Trophoblast cell (in vitro differentiated cells and primary cell): Measurements from ENCODE around the gene CHD1.

Experiments
- DNase-seq, 2 donors: peaks; one replicate each; pipeline ENCODE4 v3.0.0-alpha.2; 2016
- H2AFZ ChIP-seq: 2 replicates; pipeline ENCODE4 v1.6.1; 2013; ENCODE audit warnings: low read length, moderate library complexity, mild to moderate bottlenecking; ENCODE audit not compliant: insufficient read depth, poor library complexity
- H2AK5ac ChIP-seq: 2 replicates; pipeline ENCODE4 v1.6.1; 2013; ENCODE audit warnings: mild to moderate bottlenecking, low read length
- H2BK120ac ChIP-seq: 2 replicates; pipeline ENCODE4 v1.6.1; 2013; ENCODE audit warnings: low read length, mild to moderate bottlenecking, moderate library complexity; ENCODE audit not compliant: insufficient read depth, poor library complexity
- H2BK12ac ChIP-seq: 2 replicates; pipeline ENCODE4 v1.6.1; 2013; ENCODE audit warnings: mild to moderate bottlenecking, low read length, moderate library complexity
- H2BK5ac ChIP-seq: 2 replicates; pipeline ENCODE4 v1.6.1; 2013; ENCODE audit warnings: low read length, low read depth, moderate library complexity, mild to moderate bottlenecking; ENCODE audit not compliant: poor library complexity
- H3K14ac ChIP-seq: 2 replicates; pipeline ENCODE4 v1.6.1; 2013; ENCODE audit warnings: mild to moderate bottlenecking, low read length
- H3K18ac ChIP-seq: 2 replicates; pipeline ENCODE4 v1.6.1; 2013; ENCODE audit warnings: mild to moderate bottlenecking, low read length
- H3K23ac ChIP-seq: 2 replicates; pipeline ENCODE4 v1.6.1; 2013; ENCODE audit warnings: low read length
- H3K27ac ChIP-seq: 2 replicates; pipeline ENCODE4 v1.5.1; 2013; ENCODE audit warnings: low read depth, mild to moderate bottlenecking, inconsistent platforms, low read length, moderate library complexity
- H3K27me3 ChIP-seq: 2 replicates; pipeline ENCODE4 v1.6.1; 2013; ENCODE audit warnings: inconsistent platforms, mild to moderate bottlenecking, low read length, moderate library complexity; ENCODE audit not compliant: insufficient read depth
- H3K36me3 ChIP-seq, 2 experiments: 1 replicate in 1 of 2; 2 replicates in 1 of 2; pipeline ENCODE4 v1.6.1; 2013; ENCODE audit warnings: low read length in 2 of 2, mild to moderate bottlenecking in 2 of 2, moderate library complexity in 1 of 2; ENCODE audit not compliant: insufficient read depth in 2 of 2, control insufficient read depth in 1 of 2
- H3K4ac ChIP-seq: 2 replicates; pipeline ENCODE4 v1.6.1; 2013; ENCODE audit warnings: low read depth, mild to moderate bottlenecking, low read length, moderate library complexity
- H3K4me1 ChIP-seq, 2 experiments: 1 replicate in 1 of 2; 2 replicates in 1 of 2; pipeline ENCODE4 v1.6.1; 2013; ENCODE audit warnings: low read length in 2 of 2, mild to moderate bottlenecking in 2 of 2, moderate library complexity in 1 of 2; ENCODE audit not compliant: insufficient read depth in 2 of 2, control insufficient read depth in 1 of 2
- H3K4me2 ChIP-seq: 2 replicates; pipeline ENCODE4 v1.6.1; 2013; ENCODE audit warnings: inconsistent platforms, mild to moderate bottlenecking, low read length, moderate library complexity
- H3K4me3 ChIP-seq: 2 replicates; pipeline ENCODE4 v1.5.1; 2013; ENCODE audit warnings: mild to moderate bottlenecking, low read depth, low read length, inconsistent platforms
- H3K79me1 ChIP-seq: one replicate; pipeline ENCODE4 v1.6.1; 2013; ENCODE audit warnings: low read length
- H3K79me2 ChIP-seq: 2 replicates; pipeline ENCODE4 v1.6.1; 2013; ENCODE audit warnings: low read length, mild to moderate bottlenecking; ENCODE audit not compliant: control insufficient read depth, insufficient read depth, poor library complexity
- H3K9ac ChIP-seq: 2 replicates; pipeline ENCODE4 v1.6.1; 2013; ENCODE audit warnings: mild to moderate bottlenecking, low read length
- H3K9me3 ChIP-seq: 2 replicates; pipeline ENCODE4 v1.6.1; 2013; ENCODE audit warnings: low read depth, mild to moderate bottlenecking, control low read depth, inconsistent platforms, low read length; ENCODE audit not compliant: insufficient read depth
- H4K12ac ChIP-seq: 2 replicates; pipeline ENCODE4 v1.6.1; 2013; ENCODE audit warnings: low read depth, mild to moderate bottlenecking, low read length, moderate library complexity
- H4K8ac ChIP-seq: 2 replicates; pipeline ENCODE4 v1.6.1; 2013; ENCODE audit warnings: low read depth, mild to moderate bottlenecking, low read length, moderate library complexity
- H4K91ac ChIP-seq: one replicate; pipeline ENCODE4 v1.6.1; 2013; ENCODE audit warnings: low read depth, mild to moderate bottlenecking, low read length, moderate library complexity
- WGBS: extraction: QIAGEN DNeasy Blood & Tissue Kit; methylation state at CpG from one replicate; pipeline ENCODE4 v1.1.7; 2013; ENCODE audit warnings: missing lambda C conversion rate; ENCODE audit not compliant: insufficient read length, insufficient coverage; ENCODE audit errors: extremely low coverage; 5-methylcytosine and 5-hydroxymethylcytosine counted together

The CHD1 gene

DNA sequence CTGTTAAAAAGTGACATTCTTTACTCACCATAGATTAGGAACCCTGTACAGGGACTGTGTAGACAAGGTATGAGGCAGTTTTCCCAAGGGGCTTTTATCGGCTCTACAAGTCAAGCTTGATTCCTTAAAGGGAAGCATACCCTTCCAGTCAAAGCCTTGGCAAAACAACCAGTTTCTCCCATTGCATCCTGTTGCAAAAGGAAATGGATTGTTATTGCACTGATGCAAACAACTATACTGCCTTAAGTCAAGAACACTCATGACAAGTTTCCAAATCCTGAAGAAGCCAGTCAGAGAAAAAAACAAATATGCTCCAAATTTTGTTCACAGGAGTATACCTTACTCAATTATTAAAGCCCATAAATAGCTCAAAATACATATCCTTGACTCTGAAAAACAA, 87.9 kb downstream of the CHD1 start:
- Histone ChIP-seq H3K27ac (no peak overlapping the region), H2BK5ac (no peak overlapping the region), H3K9me3 (peaks cover 4% of the 10 kb centered on the region), H2AK5ac (no peak overlapping the region), H3K4me3 (no peak overlapping the region), H2BK12ac (no peak overlapping the region), H3K79me1 (peaks cover 1% of the 10 kb centered on the region), H2AFZ (no peak overlapping the region), H3K79me2 (no peaks in the 10 kb centered on the region), H2BK120ac (no peak overlapping the region), H3K4ac (no peak overlapping the region), H3K23ac (no peak overlapping the region), H3K18ac (no peak overlapping the region), H3K4me1 (peaks cover 0 to 1% of the 10 kb centered on the region in 2 experiments), H3K27me3 (peaks cover 2% of the 10 kb centered on the region), H3K4me2 (no peak overlapping the region), H4K12ac (no peak overlapping the region), H3K9ac (no peak overlapping the region), H3K36me3 (no peaks in the 10 kb centered on the region), H4K91ac (no peak overlapping the region), H3K14ac (no peak overlapping the region), H4K8ac (no peak overlapping the region)
- WGBS: no CpG with 5 or more reads among the region's 1 CpG
- DNase-seq: no peak

GRCh38 chr5:98839469-98840383, 89.1 kb downstream of the CHD1 start:
- Histone ChIP-seq H3K27ac (no peak overlapping the region), H4K91ac (no peak overlapping the region), H3K18ac (no peak overlapping the region), H2AFZ (no peak overlapping the region), H2BK5ac (no peak overlapping the region), H2BK120ac (no peak overlapping the region), H2BK12ac (no peak overlapping the region), H3K79me1 (no peaks in the 10 kb centered on the region), H3K4me1 (no peaks in the 10 kb centered on the region), H3K4me3 (no peak overlapping the region), H4K8ac (no peak overlapping the region), H2AK5ac (no peak overlapping the region), H3K4ac (no peak overlapping the region), H3K14ac (no peak overlapping the region), H3K23ac (no peak overlapping the region), H3K4me2 (no peak overlapping the region), H3K36me3 (no peaks in the 10 kb centered on the region), H3K79me2 (no peaks in the 10 kb centered on the region), H4K12ac (no peak overlapping the region), H3K9ac (no peak overlapping the region), H3K27me3 (no peaks in the 10 kb centered on the region), H3K9me3 (peaks cover under 1% of the 10 kb centered on the region)
- WGBS: no CpG with 5 or more reads among the region's 42 CpGs
- peak in 1 of 2 donors; percentile 42 for DNase-seq

DNA sequence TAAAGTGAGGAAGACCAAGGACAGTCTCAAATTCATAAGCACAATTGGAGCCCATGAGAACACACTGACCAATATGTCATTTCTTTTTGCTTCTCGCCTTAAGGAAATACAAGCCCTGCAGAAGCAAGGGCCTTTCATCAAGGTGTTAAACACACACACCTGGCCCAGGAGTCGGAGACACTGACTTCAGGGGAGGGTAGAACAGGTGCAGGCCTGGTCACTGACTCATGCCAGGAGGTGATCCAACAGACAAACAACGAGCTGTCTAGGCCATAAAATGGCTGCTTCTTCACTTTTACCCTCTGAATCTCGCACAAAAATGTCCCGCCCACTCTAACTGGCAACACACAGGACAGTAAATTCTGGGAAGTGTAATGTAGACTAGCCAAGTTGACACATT, 92.6 kb downstream of the CHD1 start:
- no CpG with 5 or more reads among the region's 5 CpGs for WGBS
- Histone ChIP-seq H3K9ac (no peak overlapping the region), H2AFZ (no peak overlapping the region), H4K8ac (no peak overlapping the region), H3K27me3 (no peaks in the 10 kb centered on the region), H3K79me2 (no peaks in the 10 kb centered on the region), H3K4me1 (no peaks in the 10 kb centered on the region), H2BK5ac (no peak overlapping the region), H3K9me3 (no peaks in the 10 kb centered on the region), H2BK12ac (no peak overlapping the region), H3K36me3 (no peaks in the 10 kb centered on the region), H2BK120ac (no peak overlapping the region), H4K91ac (no peak overlapping the region), H3K79me1 (no peaks in the 10 kb centered on the region), H3K4me2 (no peak overlapping the region), H3K23ac (no peak overlapping the region), H4K12ac (no peak overlapping the region), H3K14ac (no peak overlapping the region), H2AK5ac (no peak overlapping the region), H3K27ac (no peak overlapping the region), H3K4me3 (no peak overlapping the region), H3K18ac (no peak overlapping the region), H3K4ac (no peak overlapping the region)
- no peak for DNase-seq

- no peaks in the 10 kb centered on the region for H3K4me1 ChIP-seq
- H2BK120ac ChIP-seq: no peak overlapping the region
- H3K18ac ChIP-seq: no peak overlapping the region
- no peak overlapping the region for H3K23ac ChIP-seq
- H3K27ac ChIP-seq: no peak overlapping the region
- no peak overlapping the region for H2BK12ac ChIP-seq
- peak overlapping the region; percentile 23 for H3K4me3 ChIP-seq
- H3K4me2 ChIP-seq: no peak overlapping the region
- no peak for DNase-seq
- H4K12ac ChIP-seq: no peak overlapping the region
- H3K27me3 ChIP-seq: no peaks in the 10 kb centered on the region
- no peak overlapping the region for H2AFZ ChIP-seq
- no peak overlapping the region for H3K4ac ChIP-seq
- H3K14ac ChIP-seq: no peak overlapping the region
- H2AK5ac ChIP-seq: no peak overlapping the region
- H3K79me2 ChIP-seq: no peaks in the 10 kb centered on the region
- no peak overlapping the region for H4K8ac ChIP-seq
- no CpG with 5 or more reads among the region's 7 CpGs for WGBS
- H2BK5ac ChIP-seq: no peak overlapping the region
- H3K9me3 ChIP-seq: no peaks in the 10 kb centered on the region
- H4K91ac ChIP-seq: no peak overlapping the region
- H3K9ac ChIP-seq: no peak overlapping the region
- H3K79me1 ChIP-seq: no peaks in the 10 kb centered on the region
- no peaks in the 10 kb centered on the region for H3K36me3 ChIP-seq
These were observed 101.1 kb downstream of the CHD1 start for GRCh38 chr5:98827588-98828284.
